Caco-2 (cell line): ENCODE data around the gene PKD2. TPM values are rescaled to one million over a fixed set of nuclear protein-coding genes. Genes with fewer than 3 reads are reported as not detected.
A peak's percentile ranks its signal among the peaks of the same experiment; 100 is the strongest.

Experiments
- BruUV-seq: library from RNA; stranded (reverse); fragments of 400-500 nt; replicated peaks from 2 replicates; lab custom pipeline; 2021; lab: Mats Ljungman, UMichigan
- CTCF ChIA-PET: fragments of 300-600 bp; sonication (Branson Sonifier 250); formaldehyde crosslinking; loops from one replicate; lab custom pipeline; 2022; ENCODE audit warnings: antibody characterized with exemption; lab: Charles Lee
- POLR2A ChIA-PET: fragments of 300-600 bp; sonication (Branson Sonifier 250); formaldehyde crosslinking; loops from one replicate; lab custom pipeline; 2022; ENCODE audit warnings: antibody characterized with exemption; lab: Charles Lee
- DNase-seq, 2 experiments: peaks; one replicate each; pipeline versions ENCODE4 v3.0.0 to v3.0.0-alpha.2; 2020 to 2022
- H3K27me3 ChIP-seq: replicated peaks from 2 replicates; pipeline ENCODE4 v1.6.0; 2011; ENCODE audit warnings: low read length; ENCODE audit not compliant: control insufficient read depth, insufficient read depth
- H3K36me3 ChIP-seq: 2 replicates; pipeline ENCODE4 v1.5.1; 2011; ENCODE audit warnings: low read length; ENCODE audit not compliant: control insufficient read depth, insufficient read depth
- H3K4me1 ChIP-seq: fragments of 250-450 bp; sonication (Bioruptor Pico); 2 replicates; pipeline ENCODE4 v1.5.1; 2020; ENCODE audit warnings: mild to moderate bottlenecking
- H3K4me3 ChIP-seq: 2 replicates; pipeline ENCODE4 v1.5.1; 2011; ENCODE audit warnings: low read depth, mild to moderate bottlenecking, control low read depth, low read length
- H3K9me3 ChIP-seq: fragments of 250-450 bp; sonication (Bioruptor Pico); 2 replicates; pipeline ENCODE4 v1.5.1; 2020; ENCODE audit warnings: mild to moderate bottlenecking, moderate library complexity
- H3K27ac Mint-ChIP-seq: one replicate; pipeline ENCODE4 v1.8.0; 2022; ENCODE audit warnings: mixed read lengths; ENCODE audit not compliant: unreplicated experiment
- H3K27me3 Mint-ChIP-seq: one replicate; pipeline ENCODE4 v1.8.0; 2022; ENCODE audit warnings: mixed read lengths; ENCODE audit not compliant: insufficient read depth, unreplicated experiment
- H3K36me3 Mint-ChIP-seq: one replicate; pipeline ENCODE4 v1.8.0; 2022; ENCODE audit warnings: mild to moderate bottlenecking, mixed read lengths; ENCODE audit not compliant: insufficient read depth, unreplicated experiment
- H3K4me1 Mint-ChIP-seq: one replicate; pipeline ENCODE4 v1.8.0; 2022; ENCODE audit warnings: low read depth, mixed read lengths; ENCODE audit not compliant: unreplicated experiment
- H3K4me3 Mint-ChIP-seq: one replicate; pipeline ENCODE4 v1.8.0; 2022; ENCODE audit warnings: mild to moderate bottlenecking, moderate library complexity, mixed read lengths; ENCODE audit not compliant: unreplicated experiment
- H3K9me3 Mint-ChIP-seq: one replicate; pipeline ENCODE4 v1.8.0; 2022; ENCODE audit warnings: mixed read lengths; ENCODE audit not compliant: unreplicated experiment
- intact Hi-C: fragments of 100-400 bp; cut with micrococcal nuclease; formaldehyde crosslinking; loops from one replicate; pipeline ENCODE4 v1.10.0; 2022; ENCODE audit not compliant: unreplicated experiment
- total RNA-seq: library from RNA; stranded (reverse); gene quantifications from 2 replicates; pipeline ENCODE4 v1.2.3, GENCODE V29; 2022
- TF ChIP-seq, protein P1 (sequence below), 2 experiments: fragments of 200-600 bp in 1 of 2; IDR thresholded peaks; 1 replicate in 1 of 2; 2 replicates in 1 of 2; pipeline versions ENCODE4 v1.5.1 to v1.8.0; 2011 to 2022; ENCODE audit warnings: antibody characterized with exemption in 1 of 2, control low read depth in 1 of 2, inconsistent platforms in 1 of 2, low read depth in 1 of 2, low read length in 1 of 2, mild to moderate bottlenecking in 1 of 2, moderate library complexity in 1 of 2; ENCODE audit not compliant: insufficient read depth in 1 of 2, severe bottlenecking in 1 of 2, unreplicated experiment in 1 of 2

Gene PKD2
- total RNA-seq, 1 experiment from 2014 or later = 7.3 TPM

DNA sequence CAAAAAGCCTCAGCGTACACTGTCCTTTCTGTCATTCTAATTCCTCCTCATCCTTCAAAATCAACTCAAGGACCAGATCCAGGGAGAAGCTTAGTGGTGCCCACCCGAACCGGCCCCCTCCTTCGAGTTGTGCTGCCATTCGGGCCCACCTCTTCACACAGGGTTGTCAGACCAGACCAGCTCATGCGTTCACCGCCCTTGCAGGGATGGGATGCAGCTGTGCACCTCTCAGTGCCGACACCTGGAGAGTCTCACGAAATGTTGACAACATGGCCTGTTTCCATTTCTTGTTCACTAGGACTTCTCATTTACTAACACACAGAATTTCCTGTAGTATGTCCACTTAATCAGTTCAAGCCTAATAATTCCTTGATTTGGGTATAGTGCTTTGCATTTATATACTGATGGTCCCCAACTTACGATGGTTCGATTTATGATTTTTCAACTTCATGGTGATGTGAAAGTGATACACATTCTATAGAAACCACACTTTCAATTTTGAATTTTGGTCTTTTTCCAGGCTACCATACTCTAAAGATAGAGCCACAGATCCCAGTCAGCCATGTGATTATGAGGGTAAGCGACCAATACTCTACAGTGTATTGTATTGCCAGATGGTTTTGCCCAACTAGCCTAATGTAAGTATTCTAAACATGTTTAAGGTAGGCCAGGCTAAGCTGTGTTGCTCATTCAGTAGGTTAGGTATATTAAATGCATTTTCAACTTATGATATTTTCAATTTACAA lies 23.3 kb downstream of the PKD2 start:
- TF ChIP-seq, protein P1, sequence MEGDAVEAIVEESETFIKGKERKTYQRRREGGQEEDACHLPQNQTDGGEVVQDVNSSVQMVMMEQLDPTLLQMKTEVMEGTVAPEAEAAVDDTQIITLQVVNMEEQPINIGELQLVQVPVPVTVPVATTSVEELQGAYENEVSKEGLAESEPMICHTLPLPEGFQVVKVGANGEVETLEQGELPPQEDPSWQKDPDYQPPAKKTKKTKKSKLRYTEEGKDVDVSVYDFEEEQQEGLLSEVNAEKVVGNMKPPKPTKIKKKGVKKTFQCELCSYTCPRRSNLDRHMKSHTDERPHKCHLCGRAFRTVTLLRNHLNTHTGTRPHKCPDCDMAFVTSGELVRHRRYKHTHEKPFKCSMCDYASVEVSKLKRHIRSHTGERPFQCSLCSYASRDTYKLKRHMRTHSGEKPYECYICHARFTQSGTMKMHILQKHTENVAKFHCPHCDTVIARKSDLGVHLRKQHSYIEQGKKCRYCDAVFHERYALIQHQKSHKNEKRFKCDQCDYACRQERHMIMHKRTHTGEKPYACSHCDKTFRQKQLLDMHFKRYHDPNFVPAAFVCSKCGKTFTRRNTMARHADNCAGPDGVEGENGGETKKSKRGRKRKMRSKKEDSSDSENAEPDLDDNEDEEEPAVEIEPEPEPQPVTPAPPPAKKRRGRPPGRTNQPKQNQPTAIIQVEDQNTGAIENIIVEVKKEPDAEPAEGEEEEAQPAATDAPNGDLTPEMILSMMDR (IDR thresholded peaks at IDR 0.05; ENCODE audit: insufficient read depth in 1 of 2, low read depth in 1 of 2, low read length in 1 of 2, severe bottlenecking in 1 of 2, unreplicated experiment in 1 of 2) = no peak
- no peaks in the 10 kb centered on the region for H3K36me3 ChIP-seq
- peaks cover 6% of the 10 kb centered on the region for H3K4me1 ChIP-seq
- intact Hi-C loops = no loop called here
- H3K4me3 Mint-ChIP-seq = no peak overlapping the region
- no peaks in the 10 kb centered on the region for H3K27me3 ChIP-seq
- no peak for DNase-seq
- H3K9me3 Mint-ChIP-seq = peaks cover 9% of the 10 kb centered on the region
- no peak overlapping the region for H3K4me3 ChIP-seq
- H3K27ac Mint-ChIP-seq = no peak overlapping the region
- BruUV-seq = no TSS peak
- POLR2A ChIA-PET = no interaction called here
- CTCF ChIA-PET = no interaction called here
- H3K36me3 Mint-ChIP-seq = no peaks in the 10 kb centered on the region
- H3K4me1 Mint-ChIP-seq = peaks cover 10% of the 10 kb centered on the region
- H3K27me3 Mint-ChIP-seq = no peaks in the 10 kb centered on the region
- H3K9me3 ChIP-seq = no peaks in the 10 kb centered on the region

DNA sequence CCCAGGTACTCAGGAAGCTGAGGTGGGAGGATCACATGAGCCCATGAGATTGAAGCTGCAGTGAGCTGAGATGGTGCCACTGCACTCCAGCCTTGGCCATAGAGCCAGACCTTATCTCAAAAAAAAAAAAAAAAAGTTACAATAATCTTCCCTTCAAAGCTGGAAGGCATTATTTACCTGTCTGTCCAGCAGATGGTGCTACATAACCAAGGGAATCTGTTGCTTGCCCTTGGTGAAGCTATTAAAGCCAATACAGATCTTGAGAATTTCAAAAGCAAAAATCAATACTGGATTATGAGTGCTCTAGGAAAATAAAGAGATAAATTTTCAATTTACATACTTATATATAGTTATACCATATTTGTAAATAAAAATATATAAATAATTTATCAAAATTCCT lies 25.9 kb downstream of the PKD2 start:
- Histone ChIP-seq H3K9me3 (no peaks in the 10 kb centered on the region), H3K4me1 (no peaks in the 10 kb centered on the region), H3K27me3 (no peaks in the 10 kb centered on the region), H3K36me3 (no peaks in the 10 kb centered on the region), H3K4me3 (no peak overlapping the region)
- CTCF ChIA-PET = interaction anchor here (0.6 to 2.1 kb wide), 16 partner anchors 13 to 626 kb away, joined by 3 to 34 read pairs (median 5); partner anchors contain the start of gene HERC5
- no peaks in the 10 kb centered on the region for H3K4me1 Mint-ChIP-seq
- peak; percentile 58 to 70 for DNase-seq
- no peak overlapping the region for H3K27ac Mint-ChIP-seq
- intact Hi-C loops = loop anchor here (1.0 kb wide), 4 partner anchors 22 to 482 kb away; no protein-coding TSS in a partner anchor
- H3K9me3 Mint-ChIP-seq = no peaks in the 10 kb centered on the region
- TF ChIP-seq, protein P1 (IDR thresholded peaks at IDR 0.05; ENCODE audit: insufficient read depth in 1 of 2, low read depth in 1 of 2, low read length in 1 of 2, severe bottlenecking in 1 of 2, unreplicated experiment in 1 of 2) = peak; percentile 68
- H3K36me3 Mint-ChIP-seq = no peaks in the 10 kb centered on the region
- no TSS peak for BruUV-seq
- H3K4me3 Mint-ChIP-seq = no peak overlapping the region
- POLR2A ChIA-PET = interaction anchor here (0.7 kb wide), 2 partner anchors 9 to 178 kb away, joined by 5 to 8 read pairs; no protein-coding TSS in a partner anchor
- no peaks in the 10 kb centered on the region for H3K27me3 Mint-ChIP-seq

DNA sequence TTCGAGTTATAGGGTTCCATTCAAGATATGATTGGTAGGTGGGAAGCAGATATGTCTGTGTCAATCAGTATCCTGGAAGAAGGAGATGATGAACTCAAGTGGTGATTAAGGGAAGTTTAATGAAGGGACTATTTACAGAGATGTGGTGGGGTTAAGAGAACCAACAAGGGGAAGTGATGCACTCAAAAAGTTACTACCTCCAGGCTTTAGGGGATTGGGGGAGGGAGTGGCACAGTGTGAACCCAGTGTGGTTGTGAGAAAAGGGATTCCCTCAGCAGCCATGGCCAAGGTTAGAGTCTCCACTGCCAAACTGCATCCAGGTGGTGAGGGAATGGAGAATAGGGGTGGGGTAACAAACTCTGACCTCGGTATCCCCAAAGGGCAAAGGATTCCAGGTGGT lies 27.9 kb downstream of the PKD2 start:
- Histone ChIP-seq H3K36me3 (no peaks in the 10 kb centered on the region), H3K9me3 (no peaks in the 10 kb centered on the region), H3K4me1 (no peaks in the 10 kb centered on the region), H3K27me3 (no peaks in the 10 kb centered on the region), H3K4me3 (no peak overlapping the region)
- no peak for DNase-seq
- Mint-ChIP-seq H3K27ac (no peak overlapping the region), H3K27me3 (no peaks in the 10 kb centered on the region), H3K4me3 (no peak overlapping the region), H3K36me3 (peaks cover 4% of the 10 kb centered on the region), H3K4me1 (no peaks in the 10 kb centered on the region), H3K9me3 (no peaks in the 10 kb centered on the region)
- POLR2A ChIA-PET = no interaction called here
- TF ChIP-seq, protein P1 (IDR thresholded peaks at IDR 0.05; ENCODE audit: insufficient read depth in 1 of 2, low read depth in 1 of 2, low read length in 1 of 2, severe bottlenecking in 1 of 2, unreplicated experiment in 1 of 2) = no peak
- BruUV-seq = no TSS peak
- CTCF ChIA-PET = no interaction called here
- intact Hi-C loops = no loop called here
